Dermis microvascular lymphatic vessel endothelial cell (primary cell): ENCODE measurements around the gene AP3S1. TPM values are rescaled to one million over a fixed set of nuclear protein-coding genes. Genes with fewer than 3 reads are reported as not detected.
"Not testable (repeated sequence)": the region's sequence is repeated elsewhere in the genome, so short reads cannot be mapped to it uniquely, and the experiment has no call there.

Source experiments
- DNase-seq, 2 donors: peaks; one replicate each; pipeline versions ENCODE4 v3.0.0 to v3.0.0-alpha.2; 2010; ENCODE audit warnings: low read depth in 2 of 2
- total RNA-seq: library from RNA; depleted of rRNA; stranded (reverse); fragments of >200 nt; gene quantifications from 2 replicates; pipeline ENCODE4 v1.2.1, GENCODE V29; 2014

The AP3S1 gene
- total RNA-seq, 1 donor from 2014 or later: 61.9 TPM

DNA sequence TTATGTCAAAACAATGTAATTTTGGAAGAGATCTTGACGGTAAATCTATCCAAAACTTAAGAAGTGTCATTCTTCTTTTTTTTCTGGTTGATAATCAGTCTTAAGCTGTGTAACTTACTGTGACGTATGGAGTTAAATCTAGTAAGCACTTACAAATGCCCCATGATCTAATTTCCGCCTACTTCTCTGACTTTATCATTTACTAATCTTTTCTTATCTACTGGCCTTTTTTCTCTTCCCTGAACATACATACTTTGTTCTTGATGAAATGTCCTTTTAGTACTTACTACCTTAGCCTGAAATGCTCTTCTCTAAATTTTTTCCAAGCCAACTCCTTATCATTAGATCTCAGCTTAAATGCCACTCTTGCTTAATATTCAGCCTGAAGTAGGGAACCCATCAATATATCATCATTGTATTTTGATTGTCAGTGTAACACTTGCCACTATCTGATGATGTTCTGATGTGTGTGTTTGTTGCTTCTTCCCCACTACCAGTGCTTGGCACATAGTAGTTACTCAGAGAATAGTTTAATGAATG, 27.6 kb downstream of the AP3S1 start:
- DNase-seq: no peak

DNA sequence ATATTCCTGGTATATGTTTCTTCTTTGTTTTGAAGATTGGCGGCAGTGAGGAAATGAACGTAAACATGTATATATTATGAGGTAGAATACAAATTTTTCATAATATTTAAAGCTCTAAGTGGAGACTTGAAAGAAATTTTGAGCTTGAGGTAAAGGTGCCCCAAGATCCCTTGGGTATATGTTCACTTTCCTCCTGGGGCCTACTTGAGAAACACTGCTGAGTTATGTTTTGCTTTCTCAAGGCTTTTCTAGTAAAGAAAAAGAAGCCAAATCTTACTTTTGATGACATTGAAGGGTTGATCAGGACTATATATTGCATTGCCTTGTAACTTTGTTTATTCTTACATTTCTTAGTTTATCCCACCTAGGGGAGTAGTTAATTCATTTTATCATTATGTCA, 30.7 kb downstream of the AP3S1 start:
- no peak for DNase-seq

DNA sequence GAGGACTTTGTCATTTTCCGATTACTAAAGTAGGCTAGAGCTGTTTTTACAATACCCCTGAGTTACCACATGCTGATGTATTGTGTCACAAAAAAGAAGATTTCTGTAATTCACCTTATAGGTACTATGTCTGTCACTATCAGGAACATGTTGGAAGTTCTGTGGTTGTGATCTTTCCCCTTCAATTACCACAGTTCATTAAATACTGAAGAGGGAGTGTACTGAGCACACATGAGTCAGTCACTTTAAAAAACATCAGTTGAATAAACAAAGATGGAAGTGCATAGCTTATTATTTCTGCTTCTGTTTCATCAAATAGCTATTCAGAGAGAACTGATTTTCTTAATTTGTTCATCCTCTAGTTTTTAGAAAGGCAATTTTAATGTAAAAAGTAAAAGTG, 31.7 kb downstream of the AP3S1 start:
- DNase-seq: peak in 1 of 2 donors; percentile 28

DNA sequence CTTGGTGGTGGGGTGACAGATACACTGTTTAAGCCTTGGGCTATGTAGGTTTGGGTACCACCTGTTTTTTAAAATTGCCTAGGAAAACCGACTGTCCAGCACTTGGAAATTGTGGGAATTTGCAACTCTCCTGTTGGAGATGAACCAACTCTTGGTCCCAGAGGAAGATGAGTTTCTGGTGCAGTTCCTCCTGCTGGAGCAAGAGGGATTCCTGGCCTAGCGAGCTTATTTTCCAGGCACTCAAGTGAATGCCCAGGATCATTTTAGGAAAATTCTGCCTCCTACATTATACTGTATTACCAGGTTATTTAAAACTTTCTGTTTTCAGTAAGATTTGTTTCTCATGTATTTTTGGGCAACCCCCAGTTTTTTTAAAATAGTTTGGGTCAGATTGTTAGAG, 33.7 kb downstream of the AP3S1 start:
- DNase-seq: no peak

DNA sequence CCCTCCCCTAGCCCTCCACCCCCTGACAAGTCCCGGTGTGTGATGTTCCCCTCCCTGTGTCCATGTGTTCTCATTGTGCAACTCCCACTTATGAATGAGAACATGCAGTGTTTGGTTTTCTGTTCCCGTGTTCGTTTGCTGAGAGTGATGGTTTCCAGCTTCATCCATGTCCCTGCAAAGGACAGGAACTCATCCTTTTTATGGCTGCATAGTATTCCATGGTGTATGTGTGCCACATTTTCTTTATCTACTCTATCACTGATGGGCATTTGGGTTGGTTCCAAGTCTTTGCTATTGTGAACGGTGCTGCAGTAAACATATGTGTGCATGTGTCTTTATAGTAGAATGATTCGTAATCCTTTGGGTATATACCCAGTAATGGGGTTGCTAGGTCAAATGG, 35.6 kb downstream of the AP3S1 start:
- DNase-seq: not testable (repeated sequence)

DNA sequence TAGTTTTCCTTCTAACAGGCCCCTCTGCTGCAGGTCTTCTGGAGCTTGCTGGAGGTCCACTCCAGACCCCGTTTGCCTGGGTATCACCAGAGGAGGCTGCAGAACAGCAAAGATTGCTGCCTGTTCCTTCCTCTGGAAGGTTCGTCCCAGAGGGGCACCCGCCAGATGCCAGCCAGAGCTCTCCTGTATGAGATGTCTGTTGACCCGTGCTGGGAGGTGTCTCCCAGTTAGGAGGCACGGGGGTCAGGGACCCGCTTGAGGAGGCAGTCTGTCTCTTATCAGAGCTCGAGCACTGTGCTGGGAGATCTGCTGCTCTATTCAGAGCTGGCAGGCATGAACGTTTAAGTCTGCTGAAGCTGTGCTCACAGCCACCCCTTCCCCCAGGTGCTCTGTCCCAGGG, 40.7 kb downstream of the AP3S1 start:
- not testable (repeated sequence) for DNase-seq

DNA sequence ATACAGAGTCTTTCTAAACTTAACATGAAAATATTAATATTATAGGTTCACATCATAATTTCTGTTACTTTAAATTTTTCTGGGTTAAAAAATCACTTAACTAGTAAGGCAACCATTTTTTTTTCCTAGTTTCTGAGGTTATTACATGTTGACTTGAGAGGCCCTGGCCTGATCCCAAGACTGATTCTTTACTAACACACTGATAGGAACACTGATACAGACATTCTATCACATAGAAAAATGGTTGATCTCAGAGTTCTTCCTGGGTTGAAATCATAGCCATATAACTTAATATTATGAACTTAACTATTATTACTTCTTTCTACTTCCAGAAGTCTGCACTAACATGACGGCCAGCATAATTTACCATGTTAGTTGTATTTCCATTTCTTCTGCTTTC, 43.0 kb downstream of the AP3S1 start:
- no peak for DNase-seq

DNA sequence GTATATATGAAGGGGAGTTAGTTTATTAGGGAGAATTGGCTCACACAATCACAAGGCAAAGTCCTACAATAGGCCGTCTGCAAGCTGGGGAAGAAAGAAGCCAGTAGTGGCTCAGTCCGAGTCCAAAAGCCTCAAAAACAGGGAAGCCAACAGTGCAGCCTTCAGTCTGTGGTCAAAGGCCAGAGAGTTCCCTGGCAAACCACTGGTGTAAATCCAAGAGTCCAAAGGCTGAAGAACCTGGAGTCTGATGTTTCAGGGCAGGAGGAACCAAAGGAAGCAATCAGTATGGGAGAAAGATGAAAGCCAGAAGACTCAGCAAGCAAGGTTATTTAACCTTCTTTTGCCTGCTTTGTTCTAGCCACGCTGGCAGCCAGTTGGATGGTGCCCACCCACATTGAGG, 43.5 kb downstream of the AP3S1 start:
- not testable (repeated sequence) for DNase-seq

DNA sequence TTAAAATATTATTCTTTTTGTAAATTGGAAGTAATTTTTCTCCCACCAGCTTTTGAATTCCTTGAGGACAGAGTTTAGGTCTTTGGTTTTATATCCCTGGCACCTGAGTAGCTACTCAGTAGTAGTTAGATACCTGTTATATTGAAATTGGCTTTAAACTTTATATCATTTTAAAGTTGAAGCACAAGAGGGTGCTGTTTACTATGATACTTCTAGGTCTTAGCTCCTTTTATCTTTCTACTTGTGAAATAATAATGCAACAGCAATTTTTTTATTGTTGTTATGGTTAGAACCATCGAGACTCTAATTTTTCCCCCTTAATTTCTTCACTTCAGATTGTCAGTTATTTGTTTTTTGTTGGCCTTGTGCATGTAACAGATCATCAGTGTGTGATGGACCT, 46.3 kb downstream of the AP3S1 start:
- DNase-seq: peak; percentile 2 to 4

DNA sequence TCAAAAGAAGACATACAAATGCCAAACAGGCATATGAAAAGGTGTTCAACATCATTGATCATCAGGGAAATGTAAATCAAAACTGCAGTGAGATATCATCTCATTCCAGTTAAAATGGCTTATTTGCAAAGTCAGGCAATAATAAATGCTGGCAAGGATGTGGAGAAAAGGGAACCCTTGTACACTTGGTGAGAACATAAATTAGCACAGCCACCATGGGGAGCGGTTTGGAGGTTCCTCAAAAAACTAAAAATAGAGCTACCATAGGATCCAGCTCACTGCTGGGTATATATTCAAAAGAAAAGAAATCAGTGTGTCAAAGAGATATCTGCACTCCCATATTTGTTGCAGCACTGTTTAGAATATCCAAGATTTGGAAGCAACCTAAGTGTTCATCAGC, 50.3 kb downstream of the AP3S1 start:
- no peak for DNase-seq

DNA sequence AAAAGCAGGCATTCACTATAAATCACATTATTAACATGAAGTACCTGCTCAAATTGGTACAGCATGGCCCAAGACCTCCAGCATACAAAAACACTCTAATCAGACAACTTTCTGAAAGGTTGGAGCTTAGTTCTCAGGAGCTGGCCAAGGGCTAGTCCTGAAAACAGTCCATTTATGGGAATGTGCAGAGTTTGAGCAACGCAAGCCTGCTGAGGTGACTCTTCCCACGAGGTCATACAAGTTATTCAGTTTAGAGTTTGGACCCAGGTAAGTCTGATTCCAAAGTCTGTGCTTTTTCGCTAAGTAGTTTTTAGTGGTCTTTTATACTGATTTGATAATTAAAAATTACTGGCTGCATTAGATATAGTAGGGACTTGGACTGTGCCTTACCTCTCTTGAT, 52.6 kb downstream of the AP3S1 start:
- no peak for DNase-seq

DNA sequence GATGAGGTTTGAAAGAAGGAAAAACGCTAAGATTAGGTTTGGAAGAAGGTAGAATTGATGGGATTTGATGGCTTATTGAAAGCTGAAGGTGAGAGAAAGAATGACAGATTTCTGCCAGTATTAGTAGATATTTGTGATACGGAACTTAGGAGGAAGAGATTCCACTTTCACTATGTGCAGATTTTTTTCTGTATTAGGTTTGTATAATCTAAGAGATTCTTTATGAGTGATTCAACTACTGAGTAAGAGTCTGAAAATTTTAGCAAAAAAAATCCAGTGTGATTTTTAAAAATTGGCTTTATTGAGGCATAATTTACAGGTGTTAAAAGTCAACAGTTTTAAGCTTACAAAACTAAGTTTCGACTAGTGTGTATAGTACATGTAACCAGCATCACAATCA, 54.1 kb downstream of the AP3S1 start:
- no peak for DNase-seq

DNA sequence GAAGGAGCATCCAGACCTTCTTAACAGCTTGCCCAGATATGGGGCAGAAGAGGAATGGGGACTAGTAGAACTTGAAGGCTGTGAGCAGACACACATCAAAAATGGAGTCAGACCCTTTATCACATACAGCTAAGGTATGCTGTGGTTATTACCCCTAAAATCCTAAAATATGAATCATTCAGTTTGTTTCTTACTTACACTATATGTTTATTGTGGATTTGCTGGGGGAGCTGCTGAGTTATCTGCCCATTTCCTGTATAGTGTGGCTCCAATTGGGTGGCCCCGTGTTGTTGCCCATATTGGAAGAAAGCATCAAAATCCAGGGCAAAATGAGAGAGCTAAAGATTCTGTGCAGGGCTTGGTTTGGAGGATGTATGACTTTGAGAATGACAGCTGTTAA, 56.9 kb downstream of the AP3S1 start:
- no peak for DNase-seq

DNA sequence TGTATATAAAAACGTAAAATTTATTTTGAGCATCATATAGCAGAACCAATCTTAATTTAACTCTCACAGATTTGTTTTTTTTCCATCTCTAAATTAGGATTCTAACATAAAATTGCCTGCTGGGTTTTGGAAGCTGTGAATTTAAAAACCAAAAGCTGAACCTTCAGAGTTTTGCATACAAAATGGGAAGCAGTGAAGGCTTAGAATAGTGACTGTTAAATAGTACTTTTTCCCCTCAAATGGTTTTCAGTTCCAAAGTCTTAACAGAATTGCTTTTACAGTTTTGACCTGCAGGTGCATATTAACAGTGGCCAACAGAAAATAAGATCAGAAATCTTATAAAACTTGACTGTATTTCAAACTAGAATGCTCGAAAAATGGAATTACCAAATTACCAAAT, 65.4 kb downstream of the AP3S1 start:
- DNase-seq: no peak

DNA sequence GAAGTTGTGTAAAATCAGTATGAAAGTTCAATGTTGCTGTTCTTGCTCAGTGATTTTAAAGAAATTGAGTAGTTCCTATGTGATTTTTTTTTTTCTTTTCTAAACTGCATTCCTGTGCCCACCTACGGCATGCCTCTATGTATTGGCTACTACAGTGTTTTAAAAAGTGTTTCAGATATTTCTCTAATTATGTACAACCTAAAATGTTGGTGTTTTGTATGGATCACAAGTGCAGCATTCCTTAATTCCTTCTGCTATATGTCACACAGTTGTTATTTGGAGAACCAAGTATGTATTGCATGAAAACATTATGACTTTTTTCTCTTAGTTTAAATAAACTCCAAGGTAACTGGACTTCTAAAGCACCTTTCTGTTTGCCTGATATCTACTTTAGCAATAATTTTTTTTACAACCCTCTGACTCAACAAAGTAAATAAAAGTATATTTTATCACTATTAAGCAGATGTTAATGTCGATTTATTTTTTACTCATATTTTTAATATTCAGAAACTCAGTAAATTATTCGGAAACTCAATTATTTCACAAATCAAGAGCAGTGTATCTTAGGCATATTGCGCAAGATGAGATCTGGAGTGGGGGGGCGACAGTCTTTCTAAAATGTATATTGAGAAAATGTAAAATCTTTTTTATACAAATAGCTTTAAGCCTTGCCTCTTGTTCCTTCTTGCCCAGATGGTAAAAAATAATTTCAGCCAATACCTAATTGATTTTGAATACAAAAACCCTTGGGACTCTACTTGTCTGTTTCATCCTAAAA, 72.1 kb downstream of the AP3S1 start:
- not testable (repeated sequence) for DNase-seq

DNA sequence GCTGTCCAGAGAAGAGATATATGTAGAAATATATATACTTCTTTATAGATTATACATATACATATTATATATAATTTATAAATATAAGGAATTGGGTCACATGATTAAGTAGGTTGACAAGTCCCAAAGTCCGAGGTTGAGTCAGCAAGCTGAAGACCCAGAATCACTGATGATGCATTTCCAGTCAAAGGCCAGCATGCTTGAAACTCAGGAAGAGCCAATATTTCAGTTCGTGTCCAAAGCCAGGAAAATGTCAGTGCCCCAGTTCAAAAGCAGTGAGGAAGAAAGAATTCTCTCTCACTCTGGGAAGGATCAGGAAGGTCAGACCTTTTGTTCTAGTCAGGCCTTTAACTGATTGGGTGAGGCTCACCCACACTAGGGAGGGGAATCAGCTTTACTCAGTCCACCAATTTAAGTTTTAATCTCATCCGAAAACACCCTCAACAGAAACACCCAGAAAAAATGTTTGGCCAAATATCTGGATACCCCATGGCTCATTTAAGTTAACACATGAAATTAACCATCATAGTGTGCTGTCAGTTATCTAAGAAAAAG, 78.5 kb downstream of the AP3S1 start:
- DNase-seq: peak in 1 of 2 donors; percentile 2

DNA sequence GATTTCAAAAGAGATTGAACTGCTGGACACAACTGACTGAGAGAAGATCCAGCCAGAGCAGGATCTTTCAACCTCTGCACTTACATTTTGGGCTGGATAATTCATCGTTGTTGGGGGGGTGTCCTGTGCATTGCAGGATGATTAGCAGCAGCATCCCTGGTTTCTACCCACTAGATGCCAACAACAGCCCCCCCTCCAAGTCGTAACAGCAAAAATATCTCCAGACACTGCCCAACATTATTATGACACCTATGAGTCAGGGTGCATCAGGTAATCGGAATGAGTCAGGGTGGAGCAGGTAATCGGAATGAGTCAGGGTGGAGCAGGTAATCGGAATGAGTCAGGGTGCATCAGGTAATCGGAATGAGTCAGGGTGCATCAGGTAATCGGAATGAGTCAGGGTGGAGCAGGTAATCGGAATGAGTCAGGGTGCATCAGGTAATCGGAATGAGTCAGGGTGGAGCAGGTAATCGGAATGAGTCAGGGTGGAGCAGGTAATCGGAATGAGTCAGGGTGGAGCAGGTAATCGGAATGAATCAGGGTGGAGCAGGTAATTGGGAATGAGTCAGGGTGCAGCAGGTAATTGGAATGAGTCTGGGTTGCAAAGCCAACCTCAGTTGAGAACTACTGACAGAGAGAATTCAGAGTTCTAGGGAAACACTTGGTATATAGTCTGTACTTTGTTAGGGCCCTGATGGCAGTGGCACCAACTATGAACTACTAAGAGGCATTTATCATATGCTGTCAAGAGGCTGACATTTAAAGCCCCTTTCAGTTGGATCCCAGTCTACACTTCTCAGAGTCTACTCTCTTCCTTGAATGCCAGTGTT, 87.1 kb downstream of the AP3S1 start:
- not testable (repeated sequence) for DNase-seq

DNA sequence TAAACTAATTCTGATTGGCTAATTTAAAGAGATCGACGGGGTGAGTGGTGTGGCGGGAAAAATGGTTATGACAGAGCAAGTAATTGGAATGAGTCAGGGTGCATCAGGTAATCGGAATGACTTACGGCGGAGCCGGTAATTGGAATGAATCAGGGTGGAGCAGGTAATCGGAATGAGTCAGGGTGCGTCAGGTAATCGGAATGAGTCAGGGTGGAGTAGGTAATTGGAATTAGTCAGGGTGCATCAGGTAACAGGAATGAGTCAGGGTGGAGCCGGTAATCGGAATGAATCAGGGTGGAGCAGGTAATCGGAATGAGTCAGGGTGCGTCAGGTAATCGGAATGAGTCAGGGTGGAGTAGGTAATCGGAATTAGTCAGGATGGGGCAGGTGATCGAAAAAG, 88.4 kb downstream of the AP3S1 start:
- DNase-seq: not testable (repeated sequence)

DNA sequence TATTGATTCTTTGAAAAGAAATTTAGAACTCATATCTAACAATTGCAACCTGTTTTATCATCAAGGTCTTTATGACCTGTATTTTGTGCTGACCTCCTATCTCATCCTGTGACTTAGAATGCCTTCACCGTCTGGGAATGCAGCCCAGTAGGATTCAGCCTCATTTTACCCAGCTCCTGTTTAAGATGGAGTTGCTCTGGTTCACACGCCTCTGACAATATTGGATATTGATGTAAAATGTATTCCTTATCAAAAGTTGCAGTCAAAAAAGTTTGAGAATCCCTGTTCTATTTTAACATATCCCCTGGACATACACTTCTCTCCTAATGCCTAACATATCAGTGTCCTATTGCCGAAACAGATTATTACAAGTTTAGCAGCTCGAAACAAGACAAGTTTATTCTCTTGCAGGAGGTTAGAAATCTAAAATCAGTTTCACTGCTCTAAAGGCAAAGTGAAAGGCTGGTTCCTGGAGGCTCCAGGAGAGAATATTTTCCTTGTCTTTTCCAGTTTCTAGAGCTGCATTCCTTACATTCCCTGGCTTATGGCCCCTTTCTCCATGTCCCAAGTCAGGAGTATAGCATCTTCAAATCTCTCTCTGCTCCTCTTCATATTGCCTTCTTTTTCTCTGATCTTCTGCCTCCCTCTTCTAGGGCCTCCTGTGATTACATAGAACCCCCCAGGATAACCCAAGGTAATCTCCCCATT, 89.0 kb downstream of the AP3S1 start:
- no peak for DNase-seq

DNA sequence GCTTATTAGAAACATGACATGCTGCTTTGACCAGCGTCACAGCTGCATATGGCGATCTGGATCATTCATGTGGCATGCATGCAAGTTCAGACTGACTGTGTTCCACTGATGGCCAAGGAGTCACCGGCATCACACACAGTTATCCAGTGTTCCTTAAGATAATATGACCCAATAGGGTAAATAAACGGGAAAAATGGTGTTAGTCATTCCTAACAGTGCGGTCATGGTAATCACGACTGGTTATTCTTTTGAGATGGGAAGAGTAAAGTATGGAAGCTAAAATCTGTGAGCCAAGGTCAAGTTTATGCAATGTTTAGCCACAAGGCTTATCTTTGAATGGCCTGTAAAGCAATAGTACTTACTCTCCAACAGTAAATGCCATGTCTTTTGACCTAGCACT, 91.3 kb downstream of the AP3S1 start:
- no peak for DNase-seq

DNA sequence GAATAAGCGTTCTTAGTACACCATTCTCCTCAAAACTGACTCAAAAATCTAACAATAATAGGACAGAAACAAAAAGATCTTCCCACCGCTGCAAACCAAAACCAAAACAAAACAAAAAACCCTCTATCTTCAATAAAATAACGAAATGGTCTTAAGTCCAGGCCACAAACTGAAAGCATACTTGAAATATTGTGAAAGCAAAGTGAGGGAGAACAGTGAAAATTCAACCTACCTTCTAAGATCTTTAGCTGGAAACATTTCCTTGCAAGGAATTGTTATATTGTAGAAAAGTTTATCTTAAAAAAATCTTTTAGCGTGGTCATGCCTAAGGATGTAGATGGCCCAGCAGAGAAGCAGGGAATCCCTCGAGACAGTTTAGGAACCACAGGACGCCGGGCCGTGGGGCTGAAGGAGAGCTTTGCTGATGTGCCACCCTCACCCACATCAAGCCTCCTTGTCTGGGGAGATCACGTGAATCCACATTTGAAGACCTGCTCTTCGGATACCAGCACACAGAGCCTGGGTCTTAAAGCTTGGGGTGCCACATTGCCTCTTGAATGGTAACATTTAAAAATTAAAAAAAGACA, 92.7 kb downstream of the AP3S1 start:
- DNase-seq: no peak
